Duodenal mucosa (tissue), 2 donors: ENCODE results near the gene COX14.

Source experiments
- H3K27ac ChIP-seq: one replicate; pipeline ENCODE4 v1.7.0; 2013; ENCODE audit warnings: low read depth, low read length
- H3K27me3 ChIP-seq, 2 donors: one replicate each; pipeline ENCODE4 v1.7.0; 2013; ENCODE audit warnings: low read length in 2 of 2, control low read depth in 1 of 2; ENCODE audit not compliant: insufficient read depth in 2 of 2, control insufficient read depth in 1 of 2
- H3K36me3 ChIP-seq, 2 donors: one replicate each; pipeline ENCODE4 v1.7.0; 2013; ENCODE audit warnings: low read length in 2 of 2, control low read depth in 1 of 2; ENCODE audit not compliant: insufficient read depth in 2 of 2, control insufficient read depth in 1 of 2
- H3K4me1 ChIP-seq, 2 donors: one replicate each; pipeline ENCODE4 v1.7.0; 2013; ENCODE audit warnings: low read length in 2 of 2, control low read depth in 1 of 2; ENCODE audit not compliant: insufficient read depth in 2 of 2, control insufficient read depth in 1 of 2
- H3K4me3 ChIP-seq, 2 donors: one replicate each; pipeline ENCODE4 v1.7.0; 2013; ENCODE audit warnings: low read length in 2 of 2, low read depth in 1 of 2
- H3K9ac ChIP-seq, 2 donors: one replicate each; pipeline ENCODE4 v1.7.0; 2013; ENCODE audit warnings: low read length in 2 of 2, low read depth in 1 of 2
- H3K9me3 ChIP-seq, 2 donors: one replicate each; pipeline ENCODE4 v1.7.0; 2013; ENCODE audit warnings: low read length in 2 of 2, control low read depth in 1 of 2; ENCODE audit not compliant: control insufficient read depth in 1 of 2

Gene COX14

GRCh38 chr12:50084775-50085614 is 27.0 kb upstream of the COX14 start, which contains the start of gene SMARCD1:
Gene SMARCD1, plus strand, starts transcription at chr12:50085342. Its CDS starts 28 bp downstream, at chr12:50085370.
- Histone ChIP-seq H3K9me3 (no peaks in the 10 kb centered on the region), H3K27me3 (no peaks in the 10 kb centered on the region), H3K36me3 (peaks cover 19 to 32% of the 10 kb centered on the region in 2 donors), H3K4me3 (peak within 1 kb of the TSS; percentile 77 to 93), H3K27ac (peak within 1 kb of the TSS; percentile 65), H3K9ac (peak within 1 kb of the TSS; percentile 69 to 89), H3K4me1 (peaks cover 23 to 32% of the 10 kb centered on the region in 2 donors)

GRCh38 chr12:50085615-50086072 is 26.4 kb upstream of the COX14 start:
- Histone ChIP-seq H3K36me3 (peaks cover 23 to 38% of the 10 kb centered on the region in 2 donors), H3K4me3 (peak overlapping the region; percentile 77 to 93), H3K4me1 (peaks cover 23 to 32% of the 10 kb centered on the region in 2 donors), H3K27ac (peak overlapping the region; percentile 59), H3K27me3 (no peaks in the 10 kb centered on the region), H3K9me3 (no peaks in the 10 kb centered on the region), H3K9ac (peak overlapping the region; percentile 67 to 69)

GRCh38 chr12:50086148-50086547 is 25.9 kb upstream of the COX14 start:
- Histone ChIP-seq H3K4me3 (peak overlapping the region; percentile 77 to 93), H3K27me3 (no peaks in the 10 kb centered on the region), H3K9ac (peak overlapping the region; percentile 67 to 69), H3K4me1 (peaks cover 23 to 32% of the 10 kb centered on the region in 2 donors), H3K36me3 (peaks cover 23 to 41% of the 10 kb centered on the region in 2 donors), H3K27ac (no peak overlapping the region), H3K9me3 (no peaks in the 10 kb centered on the region)

DNA sequence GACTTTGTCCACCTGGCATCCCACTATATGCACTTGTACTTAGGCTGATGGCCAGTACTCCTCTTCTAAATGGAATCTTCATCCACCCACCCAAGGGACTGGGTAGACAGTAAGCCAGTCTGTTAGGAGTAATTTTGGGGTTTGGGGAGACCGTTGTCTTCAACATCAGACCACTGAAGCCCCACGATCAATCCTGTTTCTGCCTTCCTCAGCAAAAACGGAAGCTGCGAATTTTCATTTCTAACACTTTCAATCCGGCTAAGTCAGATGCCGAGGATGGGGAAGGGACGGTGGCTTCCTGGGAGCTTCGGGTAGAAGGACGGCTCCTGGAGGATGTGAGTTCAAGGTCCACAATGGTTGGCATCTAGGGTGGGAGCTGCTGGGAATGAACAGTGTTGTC is 24.9 kb upstream of the COX14 start:
- Histone ChIP-seq H3K9me3 (no peaks in the 10 kb centered on the region), H3K4me1 (peaks cover 19 to 28% of the 10 kb centered on the region in 2 donors), H3K36me3 (peaks cover 27 to 51% of the 10 kb centered on the region in 2 donors), H3K27ac (no peak overlapping the region), H3K9ac (no peak overlapping the region), H3K27me3 (no peaks in the 10 kb centered on the region), H3K4me3 (no peak overlapping the region)

- Histone ChIP-seq H3K36me3 (peaks cover 27 to 56% of the 10 kb centered on the region in 2 donors), H3K4me1 (peaks cover 12 to 19% of the 10 kb centered on the region in 2 donors), H3K9me3 (no peaks in the 10 kb centered on the region), H3K27ac (no peak overlapping the region), H3K9ac (no peak overlapping the region), H3K27me3 (no peaks in the 10 kb centered on the region), H3K4me3 (no peak overlapping the region)
Observed at GRCh38 chr12:50087995-50088394, 24.0 kb upstream of the COX14 start.

- Histone ChIP-seq H3K9me3 (no peaks in the 10 kb centered on the region), H3K4me3 (no peak overlapping the region), H3K9ac (no peak overlapping the region), H3K27ac (no peak overlapping the region), H3K36me3 (peaks cover 27 to 61% of the 10 kb centered on the region in 2 donors), H3K4me1 (peaks cover 11 to 12% of the 10 kb centered on the region in 2 donors), H3K27me3 (no peaks in the 10 kb centered on the region)
Observed at GRCh38 chr12:50088577-50089335, 23.3 kb upstream of the COX14 start.

DNA sequence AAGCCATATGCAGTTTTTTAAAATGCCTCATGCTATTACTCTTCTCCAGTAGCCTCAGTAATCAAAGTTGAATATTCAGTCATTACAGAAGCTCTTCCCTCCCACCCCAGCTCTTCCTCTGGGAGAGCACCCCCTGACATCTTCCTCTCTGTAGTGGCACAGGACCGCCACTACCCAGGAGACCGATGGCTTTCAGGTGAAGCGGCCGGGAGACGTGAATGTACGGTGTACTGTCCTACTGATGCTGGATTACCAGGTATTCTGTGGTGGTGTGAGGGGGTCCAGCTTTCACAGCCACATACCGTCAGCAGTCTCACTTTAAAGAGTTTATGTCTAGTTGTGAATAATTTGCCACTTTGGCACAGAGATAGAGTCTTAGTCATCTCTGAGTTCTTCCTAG is 22.3 kb upstream of the COX14 start:
- Histone ChIP-seq H3K4me3 (no peak overlapping the region), H3K36me3 (peaks cover 33 to 71% of the 10 kb centered on the region in 2 donors), H3K4me1 (peaks cover 7 to 12% of the 10 kb centered on the region in 2 donors), H3K9me3 (no peaks in the 10 kb centered on the region), H3K27me3 (no peaks in the 10 kb centered on the region), H3K27ac (no peak overlapping the region), H3K9ac (no peak overlapping the region)

- H3K9ac ChIP-seq: no peak overlapping the region
- H3K4me3 ChIP-seq: no peak overlapping the region
- H3K36me3 ChIP-seq: peaks cover 33 to 78% of the 10 kb centered on the region in 2 donors
- H3K27me3 ChIP-seq: no peaks in the 10 kb centered on the region
- H3K9me3 ChIP-seq: no peaks in the 10 kb centered on the region
- H3K27ac ChIP-seq: no peak overlapping the region
- peaks cover 7 to 12% of the 10 kb centered on the region in 2 donors for H3K4me1 ChIP-seq
Observed at GRCh38 chr12:50090391-50090790, 21.6 kb upstream of the COX14 start.

DNA sequence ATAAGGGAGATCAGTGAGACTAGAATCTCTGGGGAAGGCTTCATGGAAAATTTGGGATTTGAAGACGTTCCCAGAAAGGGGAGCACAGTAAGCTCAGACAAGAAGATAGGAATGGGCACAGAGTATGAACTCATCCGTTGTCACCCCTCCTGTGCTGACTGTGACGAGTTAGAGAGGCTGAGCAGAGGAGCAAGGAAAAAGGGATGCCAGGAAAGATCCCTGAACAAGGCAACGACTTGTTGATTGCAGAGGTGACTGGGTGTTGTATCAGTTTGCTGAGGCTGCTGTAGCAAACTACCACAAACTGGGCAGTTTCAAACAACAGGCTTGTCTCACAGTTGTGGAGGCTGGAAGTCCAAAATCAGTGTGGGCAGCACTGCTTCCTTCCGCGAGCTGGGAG is 14.1 kb upstream of the COX14 start:
- Histone ChIP-seq H3K4me1 (peaks cover 5 to 13% of the 10 kb centered on the region in 2 donors), H3K9me3 (no peaks in the 10 kb centered on the region), H3K4me3 (no peak overlapping the region), H3K36me3 (peaks cover 37 to 68% of the 10 kb centered on the region in 2 donors), H3K27me3 (no peaks in the 10 kb centered on the region), H3K9ac (no peak overlapping the region), H3K27ac (no peak overlapping the region)
